Stimulated activated CD4-positive, alpha-beta T cell treated with anti-CD3 and anti-CD28 coated beads, Interleukin-15, amount 100 ng/mL, for 48 hours (primary cell): ENCODE measurements around the gene SLC22A23.
"Not testable (repeated sequence)": the region's sequence is repeated elsewhere in the genome, so short reads cannot be mapped to it uniquely, and the experiment has no call there.

Experiments
- DNase-seq, 2 donors: peaks; one replicate each; pipeline ENCODE4 v3.0.0-alpha.2; 2020; ENCODE audit warnings: low read depth in 2 of 2

SLC22A23 gene

GRCh38 chr6:3385660-3386151 is 71.1 kb downstream of the SLC22A23 start:
- DNase-seq, result no peak

GRCh38 chr6:3385181-3385580 is 71.7 kb downstream of the SLC22A23 start:
- not testable (repeated sequence) for DNase-seq

- no peak for DNase-seq
Observed at GRCh38 chr6:3384241-3385143, 72.4 kb downstream of the SLC22A23 start.

- no peak for DNase-seq
Observed at GRCh38 chr6:3383525-3383924, 73.3 kb downstream of the SLC22A23 start.

GRCh38 chr6:3382326-3383279 is 74.2 kb downstream of the SLC22A23 start:
- no peak for DNase-seq

GRCh38 chr6:3381233-3381921 is 75.5 kb downstream of the SLC22A23 start:
- no peak for DNase-seq

GRCh38 chr6:3380344-3381232 is 76.3 kb downstream of the SLC22A23 start:
- no peak for DNase-seq

GRCh38 chr6:3379482-3380060 is 77.3 kb downstream of the SLC22A23 start:
- no peak for DNase-seq

GRCh38 chr6:3378808-3379207 is 78.0 kb downstream of the SLC22A23 start:
- DNase-seq, result not testable (repeated sequence)

- not testable (repeated sequence) for DNase-seq
Observed at GRCh38 chr6:3378398-3378782, 78.5 kb downstream of the SLC22A23 start.

GRCh38 chr6:3377536-3378397 is 79.1 kb downstream of the SLC22A23 start:
- no peak for DNase-seq

GRCh38 chr6:3376893-3377535 is 79.8 kb downstream of the SLC22A23 start:
- no peak for DNase-seq

- no peak for DNase-seq
Observed at GRCh38 chr6:3376064-3376463, 80.8 kb downstream of the SLC22A23 start.

GRCh38 chr6:3373597-3374203 is 83.2 kb downstream of the SLC22A23 start:
- DNase-seq, result no peak

GRCh38 chr6:3372912-3373554 is 83.8 kb downstream of the SLC22A23 start:
- no peak for DNase-seq

GRCh38 chr6:3372184-3372846 is 84.5 kb downstream of the SLC22A23 start:
- DNase-seq, result no peak

- DNase-seq, result no peak
Observed at GRCh38 chr6:3371222-3371949, 85.5 kb downstream of the SLC22A23 start.
